Gastrocnemius medialis (tissue), 4 donors: ENCODE results near the gene NME2.

Experiments used
- CTCF ChIP-seq, 5 experiments: fragments of 450-650 bp in 3 of 5; fragments of 200-600 bp in 2 of 5; sonication (generic) in 2 of 5; IDR thresholded peaks in 4 of 5; conservative IDR thresholded peaks in 1 of 5; 1 replicate in 4 of 5; 2 replicates in 1 of 5; pipeline ENCODE4 v1.5.1; 2016 to 2019; ENCODE audit warnings: antibody characterized with exemption in 5 of 5, mild to moderate bottlenecking in 3 of 5, moderate library complexity in 3 of 5
- POLR2A ChIP-seq, 2 donors: fragments of 450-650 bp; IDR thresholded peaks; one replicate each; pipeline ENCODE4 v1.6.1; 2017; ENCODE audit warnings: antibody characterized with exemption in 2 of 2, mild to moderate bottlenecking in 2 of 2, moderate library complexity in 2 of 2

GRCh38 chr17:51152766-51153209 is 13.4 kb upstream of the NME2 start:
- TF ChIP-seq CTCF (IDR thresholded peaks at IDR 0.05 in 4 of 5, conservative IDR thresholded peaks at IDR 0.05 in 1 of 5) (no peak), POLR2A (IDR thresholded peaks at IDR 0.05) (no peak)
